H9 (cell line): Measurements from ENCODE around the gene CNOT10. TPM values are rescaled to one million over a fixed set of nuclear protein-coding genes. Genes with fewer than 3 reads are reported as not detected.

Experiments used
- DNase-seq: peaks from one replicate; pipeline ENCODE4 v3.0.0-alpha.2; 2017
- H2AFZ ChIP-seq: one replicate; pipeline ENCODE4 v1.6.1; 2013; ENCODE audit warnings: mild to moderate bottlenecking, low read length, control low read depth, moderate library complexity
- H2AK5ac ChIP-seq: 2 replicates; pipeline ENCODE4 v1.6.1; 2013; ENCODE audit warnings: low read length, control low read depth, mixed read lengths; ENCODE audit not compliant: insufficient read length
- H2BK120ac ChIP-seq: one replicate; pipeline ENCODE4 v1.6.1; 2013; ENCODE audit warnings: low read depth, mild to moderate bottlenecking, low read length, control low read depth, inconsistent platforms; ENCODE audit not compliant: poor library complexity, severe bottlenecking
- H2BK12ac ChIP-seq: 2 replicates; pipeline ENCODE4 v1.6.1; 2013; ENCODE audit warnings: low read length, control low read depth, mixed read lengths, low read depth; ENCODE audit not compliant: insufficient read length
- H2BK15ac ChIP-seq: 2 replicates; pipeline ENCODE4 v1.6.1; 2013; ENCODE audit warnings: low read depth, low read length, control low read depth
- H2BK20ac ChIP-seq: one replicate; pipeline ENCODE4 v1.6.1; 2013; ENCODE audit warnings: low read depth, mild to moderate bottlenecking, low read length, control low read depth, inconsistent platforms; ENCODE audit not compliant: poor library complexity, severe bottlenecking
- H2BK5ac ChIP-seq: 2 replicates; pipeline ENCODE4 v1.6.1; 2013; ENCODE audit warnings: low read length, control low read depth, mixed read lengths; ENCODE audit not compliant: insufficient read length
- H3K14ac ChIP-seq: 2 replicates; pipeline ENCODE4 v1.6.1; 2013; ENCODE audit warnings: low read length, control low read depth; ENCODE audit not compliant: insufficient read depth
- H3K18ac ChIP-seq: 2 replicates; pipeline ENCODE4 v1.6.1; 2013; ENCODE audit warnings: low read depth, mild to moderate bottlenecking, mixed read lengths, low read length, control low read depth; ENCODE audit not compliant: insufficient read length
- H3K23ac ChIP-seq: 2 replicates; pipeline ENCODE4 v1.6.1; 2013; ENCODE audit warnings: low read length, control low read depth, mixed read lengths, low read depth; ENCODE audit not compliant: insufficient read length
- H3K23me2 ChIP-seq: 2 replicates; pipeline ENCODE4 v1.6.1; 2013; ENCODE audit warnings: low read depth, mild to moderate bottlenecking, mixed read lengths, low read length, control low read depth; ENCODE audit not compliant: insufficient read length, poor library complexity, severe bottlenecking
- H3K27ac ChIP-seq: 2 replicates; pipeline ENCODE4 v1.5.1; 2013; ENCODE audit warnings: low read length, control low read depth, mixed read lengths, low read depth; ENCODE audit not compliant: insufficient read length
- H3K27me3 ChIP-seq: 2 replicates; pipeline ENCODE4 v1.6.1; 2013; ENCODE audit warnings: low read length, control low read depth, inconsistent platforms; ENCODE audit not compliant: insufficient read depth
- H3K4ac ChIP-seq: 2 replicates; pipeline ENCODE4 v1.6.1; 2013; ENCODE audit warnings: low read depth, mild to moderate bottlenecking, control low read depth, inconsistent platforms, low read length, moderate library complexity
- H3K4me1 ChIP-seq: 2 replicates; pipeline ENCODE4 v1.6.1; 2013; ENCODE audit warnings: low read length, control low read depth, inconsistent platforms; ENCODE audit not compliant: insufficient read depth
- H3K4me2 ChIP-seq: 2 replicates; pipeline ENCODE4 v1.6.1; 2013; ENCODE audit warnings: low read length, control low read depth, mixed read lengths; ENCODE audit not compliant: insufficient read length, insufficient read depth
- H3K56ac ChIP-seq: 2 replicates; pipeline ENCODE4 v1.6.1; 2013; ENCODE audit warnings: low read depth, mild to moderate bottlenecking, mixed read lengths, low read length, control low read depth; ENCODE audit not compliant: insufficient read length
- H3K79me1 ChIP-seq: 2 replicates; pipeline ENCODE4 v1.6.1; 2013; ENCODE audit warnings: low read depth, mild to moderate bottlenecking, moderate library complexity, low read length, control low read depth, inconsistent platforms; ENCODE audit not compliant: insufficient read depth, poor library complexity, severe bottlenecking
- H3K79me2 ChIP-seq: 2 replicates; pipeline ENCODE4 v1.6.1; 2013; ENCODE audit warnings: low read length, control low read depth, inconsistent platforms; ENCODE audit not compliant: insufficient read depth
- H3K9ac ChIP-seq: 2 replicates; pipeline ENCODE4 v1.6.1; 2013; ENCODE audit warnings: low read length, control low read depth, mixed read lengths; ENCODE audit not compliant: insufficient read length; ENCODE audit errors: extremely low read depth
- H3K9me3 ChIP-seq: one replicate; pipeline ENCODE4 v1.6.1; 2013; ENCODE audit warnings: low read depth, low read length, inconsistent platforms; ENCODE audit not compliant: control insufficient read depth
- H3T11ph ChIP-seq: one replicate; pipeline ENCODE4 v1.6.1; 2013; ENCODE audit warnings: mild to moderate bottlenecking, low read length, control low read depth, inconsistent platforms
- H4K20me1 ChIP-seq: one replicate; pipeline ENCODE4 v1.6.1; 2013; ENCODE audit not compliant: control insufficient read depth, insufficient read length, insufficient read depth
- H4K5ac ChIP-seq: 2 replicates; pipeline ENCODE4 v1.6.1; 2013; ENCODE audit warnings: low read depth, mild to moderate bottlenecking, mixed read lengths, low read length, control low read depth; ENCODE audit not compliant: insufficient read length
- H4K8ac ChIP-seq: replicated peaks from 2 replicates; pipeline ENCODE4 v1.6.1; 2013; ENCODE audit warnings: low read length, control low read depth, mixed read lengths, low read depth; ENCODE audit not compliant: insufficient read length
- H4K91ac ChIP-seq: 2 replicates; pipeline ENCODE4 v1.6.1; 2013; ENCODE audit warnings: low read depth, mild to moderate bottlenecking, moderate library complexity, mixed read lengths, low read length, control low read depth; ENCODE audit not compliant: insufficient read length
- H3K27ac Mint-ChIP-seq, 3 experiments: 2 replicates in 2 of 3; 3 replicates in 1 of 3; pipeline ENCODE4 v1.8.0; 2020 to 2021; ENCODE audit warnings: mixed read lengths in 3 of 3, mild to moderate bottlenecking in 1 of 3, moderate library complexity in 1 of 3
- H3K27me3 Mint-ChIP-seq: 2 replicates; pipeline ENCODE4 v1.8.0; 2021; ENCODE audit warnings: low read depth, mild to moderate bottlenecking, moderate library complexity, mixed read lengths
- H3K36me3 Mint-ChIP-seq, 3 experiments: 2 replicates in 2 of 3; 3 replicates in 1 of 3; pipeline ENCODE4 v1.8.0; 2020 to 2021; ENCODE audit warnings: low read depth in 3 of 3, mixed read lengths in 3 of 3; ENCODE audit not compliant: insufficient read depth in 1 of 3
- H3K4me1 Mint-ChIP-seq, 2 experiments: 2 replicates each; pipeline ENCODE4 v1.8.0; 2020; ENCODE audit warnings: mixed read lengths in 2 of 2
- H3K4me3 Mint-ChIP-seq, 2 experiments: 2 replicates in 1 of 2; 3 replicates in 1 of 2; pipeline ENCODE4 v1.8.0; 2020 to 2021; ENCODE audit warnings: mild to moderate bottlenecking in 2 of 2, mixed read lengths in 2 of 2, moderate library complexity in 1 of 2
- H3K9me3 Mint-ChIP-seq, 2 experiments: 2 replicates in 1 of 2; 3 replicates in 1 of 2; pipeline ENCODE4 v1.8.0; 2020; ENCODE audit warnings: mild to moderate bottlenecking in 2 of 2, mixed read lengths in 2 of 2, moderate library complexity in 1 of 2
- WGBS: extraction: QIAGEN DNeasy Blood & Tissue Kit; methylation state at CpG from one replicate; pipeline ENCODE4 v1.1.7; 2013; ENCODE audit warnings: missing lambda C conversion rate, low lambda C conversion rate, mixed read lengths; ENCODE audit not compliant: insufficient read length; ENCODE audit errors: extremely low coverage; 5-methylcytosine and 5-hydroxymethylcytosine counted together
- total RNA-seq: library from RNA; stranded (reverse); gene quantifications from 2 replicates; pipeline ENCODE4 v1.2.1, GENCODE V29; 2021
- TF ChIP-seq, protein P1 (sequence below): fragments of 200-600 bp; sonication (generic); conservative IDR thresholded peaks from 3 replicates; pipeline ENCODE4 v1.8.0; 2021; ENCODE audit warnings: antibody characterized with exemption, mild to moderate bottlenecking

Gene CNOT10
- total RNA-seq, 1 experiment from 2014 or later, result 55.4 TPM

DNA sequence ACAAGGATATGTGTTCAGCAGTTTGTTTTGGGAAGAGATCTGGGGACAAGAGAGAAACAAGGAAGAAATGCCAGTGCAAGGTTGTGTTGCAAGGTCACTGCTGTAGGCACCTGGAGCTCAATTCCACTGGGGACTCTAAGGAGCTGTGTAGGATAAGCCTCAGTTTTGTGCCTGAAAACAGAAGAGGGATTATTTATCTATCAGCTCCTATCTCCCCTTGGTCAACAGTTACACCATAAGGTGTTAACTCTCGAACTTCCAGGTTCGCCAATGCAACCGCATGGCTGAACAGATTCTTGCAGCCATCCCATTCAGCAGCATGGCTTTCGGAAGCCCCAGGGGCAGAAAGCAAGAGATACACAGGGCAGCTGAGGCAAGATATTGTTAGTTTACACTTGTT lies 41.6 kb upstream of the CNOT10 start:
- Mint-ChIP-seq H3K4me3 (no peak overlapping the region), H3K27ac (0 out of 7 replicates have a peak overlapping the region, but pooled peaks of 1 of the 3 experiments have one; percentile 16), H3K36me3 (no peaks in the 10 kb centered on the region), H3K4me1 (peaks cover 5 to 7% of the 10 kb centered on the region in 2 experiments), H3K27me3 (no peaks in the 10 kb centered on the region; the same call in 1 of the 2 replicates), H3K9me3 (no peaks in the 10 kb centered on the region; a peak in 1 of 5 replicates)
- WGBS, result no CpG with 5 or more reads among the region's 4 CpGs
- H2AK5ac ChIP-seq, result no peak overlapping the region
- no peak overlapping the region for H2AFZ ChIP-seq
- no peaks in the 10 kb centered on the region for H3K79me2 ChIP-seq
- no peak overlapping the region for H2BK12ac ChIP-seq
- H3K4me1 ChIP-seq, result no peaks in the 10 kb centered on the region
- H3T11ph ChIP-seq, result no peak overlapping the region
- no peak overlapping the region for H3K18ac ChIP-seq
- no peak overlapping the region for H2BK20ac ChIP-seq
- no peak overlapping the region for H2BK5ac ChIP-seq
- TF ChIP-seq, protein P1, sequence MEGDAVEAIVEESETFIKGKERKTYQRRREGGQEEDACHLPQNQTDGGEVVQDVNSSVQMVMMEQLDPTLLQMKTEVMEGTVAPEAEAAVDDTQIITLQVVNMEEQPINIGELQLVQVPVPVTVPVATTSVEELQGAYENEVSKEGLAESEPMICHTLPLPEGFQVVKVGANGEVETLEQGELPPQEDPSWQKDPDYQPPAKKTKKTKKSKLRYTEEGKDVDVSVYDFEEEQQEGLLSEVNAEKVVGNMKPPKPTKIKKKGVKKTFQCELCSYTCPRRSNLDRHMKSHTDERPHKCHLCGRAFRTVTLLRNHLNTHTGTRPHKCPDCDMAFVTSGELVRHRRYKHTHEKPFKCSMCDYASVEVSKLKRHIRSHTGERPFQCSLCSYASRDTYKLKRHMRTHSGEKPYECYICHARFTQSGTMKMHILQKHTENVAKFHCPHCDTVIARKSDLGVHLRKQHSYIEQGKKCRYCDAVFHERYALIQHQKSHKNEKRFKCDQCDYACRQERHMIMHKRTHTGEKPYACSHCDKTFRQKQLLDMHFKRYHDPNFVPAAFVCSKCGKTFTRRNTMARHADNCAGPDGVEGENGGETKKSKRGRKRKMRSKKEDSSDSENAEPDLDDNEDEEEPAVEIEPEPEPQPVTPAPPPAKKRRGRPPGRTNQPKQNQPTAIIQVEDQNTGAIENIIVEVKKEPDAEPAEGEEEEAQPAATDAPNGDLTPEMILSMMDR, result no peak
- H3K4me2 ChIP-seq, result no peak overlapping the region
- H3K14ac ChIP-seq, result no peak overlapping the region
- no peak overlapping the region for H3K4ac ChIP-seq
- H3K56ac ChIP-seq, result no peak overlapping the region
- H3K9ac ChIP-seq, result no peak overlapping the region
- H3K27ac ChIP-seq, result no peak overlapping the region
- H4K8ac ChIP-seq, result no peak overlapping the region
- no peak overlapping the region for H2BK15ac ChIP-seq
- H3K23ac ChIP-seq, result no peak overlapping the region
- H3K23me2 ChIP-seq, result no peaks in the 10 kb centered on the region
- no peaks in the 10 kb centered on the region for H3K9me3 ChIP-seq
- H4K5ac ChIP-seq, result no peak overlapping the region
- H2BK120ac ChIP-seq, result no peak overlapping the region
- H3K79me1 ChIP-seq, result no peaks in the 10 kb centered on the region
- no peaks in the 10 kb centered on the region for H4K20me1 ChIP-seq
- no peaks in the 10 kb centered on the region for H3K27me3 ChIP-seq
- DNase-seq, result no peak
- H4K91ac ChIP-seq, result no peak overlapping the region
